Activated CD8-positive, alpha-beta T cell treated with anti-CD3 and anti-CD28 coated beads for 36 hours (primary cell): ENCODE results near the gene GNRHR. TPM values are rescaled to one million over a fixed set of nuclear protein-coding genes. Genes with fewer than 3 reads are reported as not detected.

ENCODE experiments used
- ATAC-seq: fragments of 200-7000 bp; cut with Tn5 transposase; one replicate; pipeline ENCODE4 v1.10.0; 2021; ENCODE audit warnings: mild to moderate bottlenecking, moderate library complexity
- CTCF ChIA-PET: fragments of 350-600 bp; sonication (Branson Sonifier 250); formaldehyde crosslinking; loops from one replicate; lab custom pipeline; 2021; ENCODE audit warnings: antibody characterized with exemption; lab: Charles Lee
- POLR2A ChIA-PET: fragments of 350-600 bp; sonication (Branson Sonifier 250); formaldehyde crosslinking; loops from one replicate; lab custom pipeline; 2021; ENCODE audit warnings: antibody characterized with exemption; lab: Charles Lee
- DNase-seq: peaks from one replicate; pipeline ENCODE4 v3.0.0-alpha.2; 2020
- H3K27ac Mint-ChIP-seq: one replicate; pipeline ENCODE4 v1.8.0; 2021; ENCODE audit warnings: mild to moderate bottlenecking, mixed read lengths
- H3K27me3 Mint-ChIP-seq: one replicate; pipeline ENCODE4 v1.8.0; 2021; ENCODE audit warnings: mixed read lengths
- H3K36me3 Mint-ChIP-seq: one replicate; pipeline ENCODE4 v1.8.0; 2021; ENCODE audit warnings: low read depth, mixed read lengths
- H3K4me1 Mint-ChIP-seq: one replicate; pipeline ENCODE4 v1.8.0; 2021; ENCODE audit warnings: low read depth, mixed read lengths
- H3K4me3 Mint-ChIP-seq: one replicate; pipeline ENCODE4 v1.8.0; 2021; ENCODE audit warnings: mild to moderate bottlenecking, moderate library complexity, mixed read lengths
- H3K9me3 Mint-ChIP-seq: one replicate; pipeline ENCODE4 v1.8.0; 2021; ENCODE audit warnings: mixed read lengths
- CTCF ChIP-seq: fragments of 200-600 bp; IDR thresholded peaks from one replicate; pipeline ENCODE4 v1.8.0; 2022; ENCODE audit warnings: antibody characterized with exemption, mild to moderate bottlenecking
- intact Hi-C: fragments of 100-400 bp; cut with micrococcal nuclease; formaldehyde crosslinking; loops from one replicate; pipeline ENCODE4 v1.10.0; 2022
- total RNA-seq, 2 experiments: library from RNA; stranded (reverse); gene quantifications; one replicate each; pipeline ENCODE4 v1.2.3, GENCODE V29; 2021

Gene GNRHR
- total RNA-seq, 2 experiments from 2014 or later = not detected

- Mint-ChIP-seq H3K4me1 (no peaks in the 10 kb centered on the region), H3K36me3 (no peaks in the 10 kb centered on the region), H3K27me3 (no peaks in the 10 kb centered on the region), H3K4me3 (no peak overlapping the region), H3K9me3 (no peaks in the 10 kb centered on the region), H3K27ac (no peak overlapping the region)
- ChIA-PET POLR2A (no interaction called here), CTCF (no interaction called here)
- intact Hi-C loops = no loop called here
- no peak for TF ChIP-seq CTCF
- ATAC-seq = no peak
- no peak for DNase-seq
Measured at GRCh38 chr4:67779631-67780030, 25.4 kb upstream of the GNRHR start.

GRCh38 chr4:67776746-67777145 lies 22.6 kb upstream of the GNRHR start:
- H3K27me3 Mint-ChIP-seq = no peaks in the 10 kb centered on the region
- ATAC-seq = no peak
- no peak overlapping the region for H3K4me3 Mint-ChIP-seq
- DNase-seq = no peak
- no peaks in the 10 kb centered on the region for H3K36me3 Mint-ChIP-seq
- intact Hi-C loops = no loop called here
- CTCF ChIA-PET = interaction anchor here (0.8 kb wide), 1 partner anchor 30 kb away, joined by 3 read pairs; no protein-coding TSS in a partner anchor
- POLR2A ChIA-PET = no interaction called here
- H3K4me1 Mint-ChIP-seq = no peaks in the 10 kb centered on the region
- no peaks in the 10 kb centered on the region for H3K9me3 Mint-ChIP-seq
- TF ChIP-seq CTCF = no peak
- no peak overlapping the region for H3K27ac Mint-ChIP-seq

GRCh38 chr4:67770422-67770821 lies 16.2 kb upstream of the GNRHR start:
- Mint-ChIP-seq H3K4me1 (no peaks in the 10 kb centered on the region), H3K4me3 (no peak overlapping the region), H3K9me3 (no peaks in the 10 kb centered on the region), H3K27ac (no peak overlapping the region), H3K36me3 (no peaks in the 10 kb centered on the region), H3K27me3 (no peaks in the 10 kb centered on the region)
- ChIA-PET POLR2A (no interaction called here), CTCF (interaction anchor here (0.8 to 1.0 kb wide), 2 partner anchors 24 to 39 kb away, joined by 3 to 5 read pairs; no protein-coding TSS in a partner anchor)
- no peak for TF ChIP-seq CTCF
- intact Hi-C loops = no loop called here
- ATAC-seq (no peak), DNase-seq (no peak)

GRCh38 chr4:67765928-67766327 lies 11.7 kb upstream of the GNRHR start:
- H3K4me1 Mint-ChIP-seq = peaks cover 4% of the 10 kb centered on the region
- no peak overlapping the region for H3K27ac Mint-ChIP-seq
- ChIA-PET POLR2A (no interaction called here), CTCF (no interaction called here)
- DNase-seq (no peak), ATAC-seq (no peak)
- no peak for TF ChIP-seq CTCF
- intact Hi-C loops = no loop called here
- no peaks in the 10 kb centered on the region for H3K9me3 Mint-ChIP-seq
- H3K4me3 Mint-ChIP-seq = no peak overlapping the region
- no peaks in the 10 kb centered on the region for H3K36me3 Mint-ChIP-seq
- H3K27me3 Mint-ChIP-seq = no peaks in the 10 kb centered on the region

GRCh38 chr4:67765401-67765800 lies 11.2 kb upstream of the GNRHR start:
- no peak for TF ChIP-seq CTCF
- no peak for ATAC-seq
- ChIA-PET POLR2A (no interaction called here), CTCF (interaction anchor here (1.2 kb wide), 2 partner anchors 12 to 19 kb away, joined by 4 read pairs; no protein-coding TSS in a partner anchor)
- intact Hi-C loops = no loop called here
- Mint-ChIP-seq H3K36me3 (no peaks in the 10 kb centered on the region), H3K4me3 (no peak overlapping the region), H3K9me3 (no peaks in the 10 kb centered on the region), H3K4me1 (peaks cover 4% of the 10 kb centered on the region), H3K27ac (no peak overlapping the region), H3K27me3 (no peaks in the 10 kb centered on the region)
- DNase-seq = no peak
